ENCODE measurements around the gene CCDC33.

CCDC33 gene

DNA sequence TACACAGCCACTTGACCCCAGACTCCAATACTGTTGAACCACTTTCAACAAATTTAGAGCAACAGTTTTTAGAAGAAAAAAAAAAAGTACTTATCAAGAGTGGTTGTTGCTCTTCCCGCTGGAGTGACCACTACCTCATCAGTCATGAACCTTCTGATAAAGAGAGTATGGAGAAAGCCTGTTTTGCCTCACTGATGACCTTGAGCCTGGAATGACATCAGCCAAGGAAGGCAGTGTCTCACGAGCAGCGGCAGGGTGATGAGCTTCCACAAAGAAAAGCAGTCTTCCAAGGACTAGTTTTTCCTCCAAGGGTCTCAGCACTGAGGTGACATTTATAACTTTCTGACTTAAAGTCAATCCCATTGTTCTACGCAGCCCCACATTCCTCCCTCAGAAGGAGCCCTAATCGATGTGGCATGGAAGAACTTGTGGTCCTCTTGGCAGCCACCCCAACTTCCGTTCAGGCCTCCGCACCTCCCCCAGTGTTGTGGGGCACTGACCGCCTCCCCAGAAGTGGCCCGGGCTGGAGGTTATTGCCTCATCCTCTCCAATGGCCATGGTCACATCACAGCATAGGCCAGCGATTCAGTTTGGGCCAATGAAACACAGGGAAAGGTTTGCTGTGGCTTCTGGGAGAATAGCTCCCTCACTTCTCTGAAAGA is 133.1 kb downstream of the CCDC33 start:
- DNase-seq = no peak

DNA sequence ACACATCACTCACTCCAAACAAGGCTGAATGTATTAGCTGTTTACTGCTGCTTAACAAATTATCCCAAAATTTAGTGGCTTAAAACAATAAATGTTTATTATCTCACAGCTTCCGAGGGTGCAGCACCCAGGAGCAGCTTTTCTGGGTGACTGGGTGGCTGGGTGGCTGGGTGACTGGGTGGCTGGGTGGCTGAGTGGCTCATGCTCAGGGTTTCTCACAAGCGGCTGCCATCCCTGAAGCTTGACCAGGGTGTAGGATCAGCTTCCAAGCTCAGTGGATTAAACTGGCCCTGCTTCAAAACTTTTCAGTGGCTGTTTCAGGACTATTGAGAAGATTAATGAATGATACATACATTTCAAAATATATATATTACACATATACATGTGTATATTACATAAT is 133.6 kb downstream of the CCDC33 start:
- no peak for DNase-seq

DNA sequence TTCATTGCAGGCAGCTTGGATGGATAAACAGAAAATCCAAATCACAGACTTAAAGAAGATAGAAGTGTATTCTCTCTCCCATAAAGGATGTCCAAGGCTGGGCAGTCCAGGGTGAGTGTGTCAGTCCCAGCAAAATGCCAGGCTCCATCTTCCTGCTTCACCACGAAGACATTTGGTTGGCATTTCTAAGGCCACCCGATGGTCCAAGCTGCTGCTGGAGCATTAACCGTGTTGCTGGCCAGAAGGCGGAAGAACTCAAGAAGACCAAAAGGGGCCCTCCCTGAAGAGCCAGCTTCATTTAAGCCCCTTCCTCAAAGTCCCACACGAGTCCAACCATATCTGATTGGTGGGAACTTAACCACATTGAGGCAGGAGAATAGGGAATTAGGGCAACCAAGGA is 134.3 kb downstream of the CCDC33 start:
- no peak for DNase-seq

DNA sequence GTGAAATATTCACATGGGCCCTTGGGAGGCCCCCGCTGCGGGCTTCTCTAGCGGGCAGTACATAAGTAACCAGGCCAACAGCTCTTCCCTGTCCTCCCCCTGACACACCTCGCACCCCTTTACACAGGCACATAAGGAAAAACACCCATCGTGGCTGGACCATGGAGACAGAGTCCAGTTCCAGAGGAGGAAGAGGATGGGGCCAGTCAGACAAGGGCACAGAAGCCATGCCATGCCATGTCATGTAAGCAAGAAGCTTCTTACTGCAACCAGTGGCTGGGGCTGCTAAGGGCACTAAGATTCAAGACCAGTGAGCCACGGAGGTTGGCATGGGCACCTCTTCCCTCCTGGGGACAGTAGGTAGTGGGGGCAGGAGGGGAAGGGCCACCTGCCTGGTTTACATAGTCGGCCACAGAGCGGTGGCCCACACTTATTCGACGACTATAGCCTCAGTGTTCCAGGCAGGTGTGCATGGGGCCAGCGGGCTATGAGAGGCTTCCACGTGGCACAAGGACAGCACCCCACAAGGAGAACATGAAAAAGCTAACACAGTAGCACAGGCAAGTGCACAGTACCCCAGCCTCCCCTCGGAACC is 137.0 kb downstream of the CCDC33 start:
- no peak for DNase-seq

DNA sequence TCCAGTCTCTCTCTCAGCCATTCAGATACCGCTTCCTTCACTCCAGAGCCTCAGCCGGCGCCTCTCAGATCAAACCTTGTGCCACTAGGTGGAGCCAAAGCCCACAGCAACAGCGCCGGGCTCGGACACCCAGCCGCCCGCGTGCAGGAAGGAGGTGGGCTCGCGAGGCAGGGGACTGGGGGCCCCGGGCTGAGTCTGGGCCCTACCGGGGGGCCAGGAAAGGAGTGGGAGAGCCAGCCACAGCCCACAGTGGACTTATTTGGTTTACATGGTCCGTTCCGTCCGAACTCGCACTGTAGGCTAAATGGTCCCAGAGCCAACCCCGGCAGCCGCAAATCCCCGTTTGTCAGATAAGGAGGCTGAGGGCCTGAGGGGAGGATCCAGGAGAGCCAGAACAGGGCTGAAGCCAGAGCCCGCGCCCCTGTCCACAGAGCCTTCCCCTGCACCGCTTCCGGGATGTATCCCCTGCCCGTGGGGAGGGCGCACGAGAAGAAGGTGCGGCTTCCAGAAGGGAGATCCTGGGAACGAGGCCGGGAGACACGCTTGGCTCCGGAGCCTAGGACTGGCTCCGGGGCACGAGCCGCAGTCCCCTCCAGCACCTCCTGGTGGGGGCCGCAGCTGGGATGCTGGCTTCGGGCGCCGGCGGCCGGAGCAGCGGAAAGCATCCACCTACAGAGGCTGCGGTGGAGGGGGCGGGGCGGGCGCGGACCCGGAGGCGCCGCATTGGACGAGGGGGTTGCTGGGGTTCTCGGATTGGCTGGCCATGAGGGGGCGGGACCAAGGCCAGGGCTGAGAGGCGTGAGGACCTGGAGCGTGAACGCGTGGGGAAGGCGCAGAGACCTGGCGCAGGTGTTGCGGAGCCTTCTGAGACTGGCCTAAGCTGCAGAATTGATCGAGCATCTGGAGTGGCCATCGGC is 137.9 kb downstream of the CCDC33 start:
- peak; percentile 68 to 85 for DNase-seq

DNA sequence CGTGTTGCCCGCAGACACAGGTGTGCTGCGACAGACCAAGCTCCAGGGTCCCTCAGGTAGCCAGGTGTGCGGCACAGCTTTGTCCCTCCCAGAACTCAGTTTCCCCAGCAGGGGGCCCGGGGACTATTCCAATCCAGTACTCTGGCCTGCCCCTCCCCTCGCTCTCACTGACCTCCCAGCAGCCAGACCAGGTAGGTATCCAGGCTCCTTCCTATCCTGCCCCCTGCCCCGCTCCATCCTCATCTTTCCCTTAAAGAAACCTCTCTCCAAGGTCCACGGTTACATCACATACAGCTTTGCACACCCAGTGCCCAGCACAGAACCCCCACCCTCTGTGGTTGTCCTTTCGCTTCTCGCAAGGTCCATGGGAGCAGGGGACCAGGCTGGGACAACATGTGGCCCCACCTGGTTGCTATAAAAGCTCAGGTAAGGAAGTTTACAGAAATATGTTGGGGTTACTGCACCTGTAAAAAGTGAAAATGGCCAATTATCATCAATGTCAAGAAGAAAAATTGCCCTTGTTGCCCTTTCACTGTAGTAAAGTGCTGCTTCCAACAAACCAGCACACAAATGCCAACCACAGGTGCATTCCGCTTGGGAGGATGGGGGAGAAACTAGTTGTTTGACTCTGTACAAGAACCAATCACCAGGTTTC is 138.6 kb downstream of the CCDC33 start:
- DNase-seq = no peak

DNA sequence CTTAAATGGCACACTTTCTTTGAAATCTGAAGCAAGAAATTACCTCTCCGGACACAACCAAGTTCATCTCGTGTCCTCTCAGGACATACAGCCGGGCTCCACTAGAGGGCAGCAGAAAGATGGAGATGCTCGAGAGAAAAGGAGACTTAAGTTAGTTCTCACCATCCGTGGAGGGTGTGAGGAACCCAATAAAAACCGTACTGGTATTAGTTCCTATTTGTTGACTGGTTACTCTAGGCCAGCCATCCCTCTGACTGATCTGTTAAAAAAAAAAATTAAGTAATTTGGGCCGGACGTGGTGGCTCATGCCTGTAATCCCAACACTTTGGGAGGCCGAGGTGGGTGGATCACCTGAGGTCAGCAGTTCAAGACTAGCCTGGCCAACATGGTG is 139.2 kb downstream of the CCDC33 start:
- DNase-seq = peak in 1 of 2 donors; percentile 74

DNA sequence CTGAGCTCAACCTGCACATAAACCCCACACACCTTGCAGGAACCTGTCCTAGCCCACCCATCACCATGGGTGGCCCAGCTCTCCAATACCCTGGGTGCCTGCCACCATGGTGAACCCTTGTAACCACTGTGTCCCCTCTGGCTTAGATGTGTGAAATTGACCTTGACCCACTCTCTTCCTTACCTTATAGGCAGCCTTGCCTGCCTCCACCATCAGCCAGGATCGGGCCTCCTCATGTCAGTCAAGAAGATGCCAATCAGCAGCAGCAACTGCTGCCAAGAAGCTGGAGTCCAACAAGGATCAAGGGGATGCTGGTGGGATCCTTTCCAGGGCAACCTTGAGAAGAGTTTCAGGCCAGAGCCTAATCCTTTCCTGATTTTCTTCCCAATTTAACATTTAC is 140.1 kb downstream of the CCDC33 start:
- no peak for DNase-seq

DNA sequence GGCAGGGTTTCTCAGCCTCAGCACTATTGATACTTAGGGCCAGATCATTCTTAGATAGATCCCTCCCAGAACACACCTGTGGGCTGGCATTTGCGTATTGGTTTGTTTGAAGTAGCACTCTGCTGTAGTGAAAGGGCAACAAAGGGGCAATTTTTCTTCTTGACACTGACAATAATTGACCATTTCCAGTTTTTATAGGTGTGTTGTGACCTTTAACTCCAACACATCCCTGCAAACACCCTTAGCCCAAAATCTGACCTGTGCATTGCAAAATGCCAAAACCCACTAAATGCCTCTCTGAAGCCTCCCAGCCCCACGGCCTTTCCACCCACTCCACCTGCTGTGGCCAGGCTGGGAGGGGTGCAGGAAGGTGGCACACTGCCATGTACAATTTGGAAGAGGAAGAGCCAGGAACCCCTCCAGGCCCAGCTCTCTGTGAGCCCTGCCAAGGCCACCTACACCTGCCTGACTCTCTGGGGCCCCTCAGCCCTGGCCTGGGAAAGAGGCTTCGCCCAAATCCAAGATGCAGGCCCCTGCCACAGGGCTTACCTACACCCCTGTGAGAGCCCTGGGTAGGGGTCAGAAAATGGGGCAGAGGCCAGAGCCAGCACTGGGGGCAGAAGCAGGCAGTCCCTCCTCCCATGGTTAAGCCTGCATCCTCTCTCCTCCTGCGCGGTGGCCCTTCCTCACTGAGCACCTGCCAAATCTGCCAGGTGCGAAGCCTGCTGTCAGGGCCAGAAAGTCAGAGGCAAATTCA is 140.9 kb downstream of the CCDC33 start:
- DNase-seq = no peak

DNA sequence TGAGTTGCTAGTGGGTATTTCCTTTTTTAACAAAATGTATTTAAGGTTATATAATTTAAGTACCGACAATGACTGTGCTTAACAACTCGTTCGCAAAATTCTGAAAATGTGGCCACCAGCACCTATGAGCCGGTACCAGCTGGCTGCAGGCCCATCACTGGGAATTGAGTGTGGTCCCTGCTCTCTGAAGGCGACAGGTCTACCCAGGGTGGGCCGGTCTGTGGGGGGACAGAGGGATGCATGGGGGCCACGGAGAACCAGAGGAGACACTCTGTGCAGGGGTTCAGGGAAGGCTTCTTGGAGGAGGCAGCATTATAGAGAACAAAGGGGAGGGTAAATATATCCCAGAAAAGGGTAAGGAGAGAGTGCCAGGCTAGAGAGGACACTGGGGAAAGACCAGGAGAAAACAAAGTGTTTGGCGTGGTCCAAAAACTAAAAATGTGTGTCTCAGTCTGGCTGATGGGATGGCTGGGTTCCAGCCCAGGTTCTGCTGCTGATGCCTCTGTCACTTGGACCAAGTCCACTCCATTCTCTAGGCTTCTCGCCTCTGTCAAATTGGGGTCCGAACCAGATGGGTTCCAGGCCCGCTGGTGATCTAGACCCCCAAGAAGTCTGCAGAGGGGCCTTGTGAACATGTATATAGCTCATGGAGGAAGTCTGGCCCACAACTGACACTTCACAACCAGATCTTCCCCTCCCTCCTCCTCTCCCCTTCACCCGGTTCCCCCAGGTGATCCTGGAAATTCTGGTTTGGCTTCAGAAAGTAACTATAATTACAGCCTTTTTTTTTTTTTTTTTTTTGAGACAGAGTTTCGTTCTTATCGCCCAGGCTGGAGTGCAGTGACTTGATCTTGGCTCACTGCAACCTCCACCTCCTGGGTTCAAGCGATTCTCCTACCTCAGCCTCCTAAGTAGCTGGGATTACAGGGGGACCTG is 142.0 kb downstream of the CCDC33 start:
- DNase-seq = no peak

DNA sequence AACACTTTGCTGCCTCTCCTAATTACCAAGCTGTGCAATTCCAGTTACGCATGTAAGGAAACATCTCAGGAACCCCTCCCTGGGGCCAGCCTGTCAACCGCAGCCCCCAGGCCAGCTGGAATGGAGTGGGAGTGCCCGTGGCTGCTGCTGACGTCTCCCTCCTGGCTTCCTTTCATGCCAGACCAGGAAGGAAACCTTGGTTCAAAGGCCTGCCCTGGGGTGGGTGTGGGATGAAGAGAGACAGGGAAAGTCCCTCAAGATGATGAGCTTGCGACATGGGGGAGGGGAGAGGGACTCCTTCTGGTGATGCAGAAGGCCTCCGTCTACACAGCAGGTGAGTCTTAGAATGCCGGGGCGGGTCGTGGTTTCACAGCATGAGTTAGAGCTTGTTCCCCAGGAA is 142.7 kb downstream of the CCDC33 start:
- peak in 1 of 2 donors; percentile 44 for DNase-seq

DNA sequence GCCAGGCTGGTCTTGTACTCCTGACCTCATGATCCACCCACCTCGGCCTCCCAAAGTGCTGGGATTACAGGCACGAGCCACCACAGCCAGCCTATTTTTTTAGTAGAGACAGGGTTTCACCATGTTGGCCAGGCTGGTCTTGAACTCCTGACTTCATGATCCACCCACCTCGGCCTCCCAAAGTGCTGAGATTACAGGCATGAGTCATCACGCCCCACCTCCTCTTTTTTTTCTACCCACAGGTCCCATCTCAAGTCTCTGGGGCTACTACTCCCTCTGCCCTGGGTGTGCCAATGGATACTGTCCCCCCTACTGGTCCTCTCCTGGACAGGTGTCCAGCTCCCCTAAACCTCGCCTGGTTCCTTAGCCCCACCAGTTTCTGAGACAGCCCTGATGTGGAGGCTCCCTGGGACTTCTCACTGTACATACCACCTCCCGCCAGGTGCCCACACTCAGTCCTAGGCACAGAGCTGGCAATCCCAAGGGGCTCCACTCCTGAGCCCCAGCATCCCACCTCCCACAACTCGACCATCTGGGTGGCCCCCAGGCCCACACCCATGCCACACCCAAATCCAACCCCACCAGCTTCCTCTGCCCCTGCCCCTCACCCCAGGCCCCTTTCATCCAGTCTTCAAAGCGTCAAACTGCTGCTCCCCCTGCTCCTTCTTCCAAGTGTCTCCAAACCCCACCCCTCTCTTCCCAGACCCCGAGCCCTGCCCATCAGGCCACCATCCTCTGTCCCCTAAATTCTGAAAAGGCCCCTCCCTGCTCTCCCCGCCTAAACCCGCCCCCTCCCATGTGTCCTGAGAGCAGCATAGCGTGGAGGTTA is 144.4 kb downstream of the CCDC33 start:
- DNase-seq = no peak

DNA sequence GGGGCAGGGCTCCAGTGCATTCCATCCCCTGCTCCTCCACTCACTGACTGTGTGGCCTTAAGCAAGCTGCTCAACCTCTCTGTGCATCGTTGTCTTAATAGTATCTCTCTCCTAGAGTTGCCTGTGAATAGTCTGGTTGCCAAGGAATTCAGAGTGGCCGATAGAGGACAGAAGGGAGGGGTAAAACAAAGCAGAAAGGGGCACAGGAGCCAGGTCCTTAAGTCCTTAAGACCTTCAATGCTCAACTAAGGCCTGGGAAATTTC is 145.0 kb downstream of the CCDC33 start:
- no peak for DNase-seq

DNA sequence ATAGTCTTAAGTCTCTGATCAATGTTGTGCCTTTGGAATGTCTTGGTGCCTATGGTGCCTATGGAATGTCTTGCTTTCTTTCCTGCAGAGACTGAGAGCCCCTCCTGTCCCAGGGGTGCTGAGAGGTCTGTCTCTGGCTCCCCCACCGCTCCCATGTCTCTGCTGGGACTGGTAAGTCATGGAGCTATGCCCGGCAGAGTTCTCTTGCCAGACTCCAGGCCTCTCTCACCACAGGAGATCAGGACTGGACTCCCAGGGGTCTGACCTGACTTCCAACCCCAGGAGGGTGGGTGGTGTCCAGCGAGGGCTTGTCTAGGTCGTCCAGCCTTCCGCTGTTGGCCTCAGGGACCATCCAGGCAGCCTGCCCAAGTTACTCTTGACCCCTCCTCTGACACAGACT is 145.4 kb downstream of the CCDC33 start:
- no peak for DNase-seq

DNA sequence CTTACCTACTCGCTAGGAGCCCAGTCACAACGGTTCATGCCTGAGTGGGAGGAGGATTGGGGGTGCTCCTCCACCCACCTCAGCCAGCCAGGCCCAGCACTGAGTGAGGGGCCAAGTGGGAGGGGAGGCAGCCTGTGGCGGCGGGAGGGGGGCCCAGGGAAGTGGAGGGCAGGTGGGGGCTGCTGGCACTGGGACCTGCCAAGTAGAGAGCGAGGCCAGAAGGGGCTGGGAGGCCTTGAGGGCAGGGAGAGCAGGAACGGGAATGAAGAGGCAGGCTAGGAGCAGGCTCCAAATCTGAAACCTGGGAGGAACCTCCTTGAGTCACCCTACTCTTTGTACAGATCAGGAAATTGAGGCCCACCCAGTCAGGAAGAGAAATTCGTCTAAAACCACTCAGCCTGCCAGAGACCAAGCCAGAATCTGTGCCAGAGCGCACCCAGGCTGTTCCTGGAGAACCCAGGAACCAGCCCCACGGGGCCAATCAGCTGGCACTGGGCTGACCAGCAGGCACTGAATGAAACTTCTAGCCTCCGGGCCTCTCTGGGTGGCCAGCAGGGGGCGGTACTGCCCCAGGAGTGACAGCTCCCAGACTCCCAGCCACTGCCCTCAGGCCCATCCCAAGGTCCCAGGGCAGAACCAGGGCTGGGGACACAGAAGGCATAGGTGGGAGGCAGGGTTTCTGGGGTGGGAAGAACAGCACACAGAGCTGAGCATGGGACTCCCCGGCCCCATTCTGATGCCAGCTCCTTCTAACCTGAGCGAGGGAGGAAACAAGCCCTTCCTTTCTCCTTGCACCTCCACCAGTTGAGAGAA is 146.1 kb downstream of the CCDC33 start:
- peak; percentile 46 to 59 for DNase-seq

DNA sequence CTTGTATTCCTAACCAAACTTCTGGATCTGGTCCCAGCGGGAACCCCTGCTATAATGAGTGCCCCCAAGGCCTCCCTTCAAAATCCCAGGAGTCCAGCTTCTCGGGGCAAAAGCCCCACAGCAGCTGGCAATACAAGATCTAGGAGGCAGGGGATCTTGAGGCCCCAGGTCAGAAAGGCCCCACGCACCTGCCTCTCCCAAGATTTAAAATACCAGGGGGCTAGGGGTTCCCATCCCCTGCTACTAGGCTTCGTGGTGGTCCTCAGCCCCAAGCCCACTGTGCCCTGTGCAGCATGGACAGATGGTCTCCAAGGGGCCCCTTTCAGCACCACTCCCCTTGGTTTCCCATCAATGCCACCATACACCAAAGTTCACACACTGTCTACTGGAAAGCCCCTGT is 147.2 kb downstream of the CCDC33 start:
- no peak for DNase-seq

DNA sequence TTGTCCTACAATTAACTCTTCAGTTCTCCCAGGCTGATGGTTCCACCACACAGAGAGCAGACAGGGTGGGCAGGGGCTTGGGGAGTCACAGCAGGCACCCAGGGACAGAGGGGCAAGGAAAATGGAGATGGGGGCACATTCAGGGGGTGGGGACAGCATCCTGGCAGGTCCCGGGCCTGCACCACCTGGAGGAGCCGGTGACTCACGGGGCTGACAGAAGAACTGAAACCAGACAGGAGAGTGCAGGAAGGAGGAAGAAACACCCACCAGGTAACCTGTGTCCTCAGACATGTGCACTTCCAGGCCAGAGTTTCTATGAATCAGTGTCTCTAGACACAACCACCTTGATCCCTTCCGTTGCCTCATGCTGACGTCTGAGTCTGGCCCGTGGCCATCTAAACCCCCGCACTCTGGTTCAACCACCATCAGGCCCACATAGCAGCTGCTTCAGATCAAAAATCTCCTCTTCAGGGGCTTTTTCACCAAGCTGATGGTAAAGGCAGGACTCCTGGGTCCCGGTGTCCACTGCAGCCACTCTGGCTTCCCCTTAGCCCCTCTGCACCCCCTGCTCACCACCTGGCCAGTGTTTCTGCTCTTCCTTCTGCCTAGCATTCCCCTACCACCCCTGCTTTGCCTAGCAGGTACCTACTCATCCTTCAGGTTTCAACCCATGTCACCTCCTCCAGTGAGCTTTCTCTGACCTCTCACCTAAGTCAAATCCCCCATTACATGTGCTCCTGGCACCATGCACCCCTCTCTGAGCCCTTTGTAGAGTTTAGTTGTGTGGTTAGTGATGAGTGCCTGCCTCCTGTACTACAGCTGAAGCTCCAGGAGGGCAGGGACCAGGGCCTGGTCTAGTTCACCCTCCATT is 147.8 kb downstream of the CCDC33 start:
- DNase-seq = no peak

DNA sequence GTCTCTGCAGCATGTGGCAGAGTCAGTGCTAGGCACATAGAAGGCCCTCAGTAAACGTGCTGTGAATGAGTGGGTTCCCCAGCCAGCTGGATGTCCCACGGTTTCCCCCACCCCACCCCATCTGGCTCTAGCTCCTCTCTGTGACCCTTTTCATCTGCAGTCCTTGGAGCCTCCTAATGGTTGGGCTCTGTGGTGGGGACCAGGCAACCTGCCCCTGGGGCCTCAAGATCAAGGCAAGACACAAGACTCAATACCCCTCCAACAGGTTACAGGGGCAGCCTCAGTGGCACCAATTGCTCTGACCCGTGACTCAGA is 148.4 kb downstream of the CCDC33 start:
- DNase-seq = no peak
